ENCODE measurements around the gene MADD.

DNA sequence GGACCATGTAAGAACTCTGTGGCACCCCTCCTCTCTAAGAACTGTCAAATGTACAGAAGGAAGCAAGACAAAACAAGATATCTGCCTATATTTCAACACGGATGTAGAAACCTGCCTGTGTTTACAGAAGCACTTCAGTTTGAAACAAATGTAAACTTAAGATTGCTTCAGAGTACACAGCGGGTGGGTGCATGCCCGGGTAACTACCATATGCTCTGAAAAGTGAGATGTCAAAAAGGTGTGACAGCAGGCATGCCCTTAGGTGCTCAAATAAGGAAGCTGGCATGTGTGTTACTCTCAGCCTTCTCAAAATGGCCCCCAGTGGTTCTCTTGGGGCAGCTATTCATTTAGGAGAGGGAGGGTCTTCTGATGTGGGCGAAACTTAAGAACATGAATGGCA, 26.5 kb upstream of the MADD start:
- TF ChIP-seq POLR2A (IDR thresholded peaks at IDR 0.05) (no peak), CTCF (IDR thresholded peaks at IDR 0.05) (no peak)
